CD4-positive, alpha-beta T cell (primary cell): ENCODE measurements around the gene CDC45. TPM values are rescaled to one million over a fixed set of nuclear protein-coding genes. Genes with fewer than 3 reads are reported as not detected.

Experiments
- ATAC-seq: fragments of 200-7000 bp; cut with Tn5 transposase; one replicate; pipeline ENCODE4 v1.10.0; 2022; ENCODE audit warnings: mild to moderate bottlenecking; ENCODE audit not compliant: poor library complexity
- CTCF ChIA-PET: fragments of 350-600 bp; sonication (Branson Sonifier 250); formaldehyde crosslinking; loops from one replicate; lab custom pipeline; 2021; ENCODE audit warnings: antibody characterized with exemption, inconsistent platforms; lab: Charles Lee
- POLR2A ChIA-PET: fragments of 350-600 bp; sonication (Branson Sonifier 250); formaldehyde crosslinking; loops from one replicate; lab custom pipeline; 2021; ENCODE audit warnings: antibody characterized with exemption, inconsistent platforms; lab: Charles Lee
- DNase-seq, 14 experiments: peaks; one replicate each; pipeline ENCODE4 v3.0.0-alpha.2; 2013 to 2020; ENCODE audit warnings: mixed read lengths in 2 of 14
- H3K27ac ChIP-seq, 2 donors: one replicate each; pipeline versions ENCODE4 v1.5.1 to v1.7.0; 2013; ENCODE audit warnings: low read length in 2 of 2, low read depth in 1 of 2, mild to moderate bottlenecking in 1 of 2
- H3K27me3 ChIP-seq, 2 experiments: 1 replicate in 1 of 2; 2 replicates in 1 of 2; pipeline versions ENCODE4 v1.6.1 to v1.7.0; 2013; ENCODE audit warnings: low read length in 2 of 2, control low read depth in 1 of 2, mild to moderate bottlenecking in 1 of 2, moderate library complexity in 1 of 2; ENCODE audit not compliant: insufficient read depth in 2 of 2, control insufficient read depth in 1 of 2
- H3K36me3 ChIP-seq: one replicate; pipeline ENCODE4 v1.6.1; 2013; ENCODE audit warnings: low read length, control low read depth; ENCODE audit not compliant: insufficient read depth
- H3K4me1 ChIP-seq: one replicate; pipeline ENCODE4 v1.6.1; 2013; ENCODE audit warnings: low read length, control low read depth; ENCODE audit not compliant: insufficient read depth
- H3K4me3 ChIP-seq: one replicate; pipeline ENCODE4 v1.5.1; 2013; ENCODE audit warnings: mild to moderate bottlenecking, low read length, moderate library complexity
- H3K9me3 ChIP-seq, 2 experiments: 1 replicate in 1 of 2; 2 replicates in 1 of 2; pipeline versions ENCODE4 v1.6.1 to v1.7.0; 2013; ENCODE audit warnings: low read length in 2 of 2, mild to moderate bottlenecking in 2 of 2, control low read depth in 1 of 2, moderate library complexity in 1 of 2; ENCODE audit not compliant: control insufficient read depth in 1 of 2, insufficient read depth in 1 of 2
- H3K27ac Mint-ChIP-seq: one replicate; pipeline ENCODE4 v1.8.0; 2020; ENCODE audit warnings: mixed read lengths
- H3K27me3 Mint-ChIP-seq: one replicate; pipeline ENCODE4 v1.8.0; 2021; ENCODE audit warnings: mixed read lengths
- H3K36me3 Mint-ChIP-seq: one replicate; pipeline ENCODE4 v1.8.0; 2021; ENCODE audit warnings: low read depth, mixed read lengths
- H3K4me1 Mint-ChIP-seq: one replicate; pipeline ENCODE4 v1.8.0; 2021; ENCODE audit warnings: low read depth, mixed read lengths
- H3K4me3 Mint-ChIP-seq: one replicate; pipeline ENCODE4 v1.8.0; 2020; ENCODE audit warnings: mild to moderate bottlenecking, mixed read lengths
- H3K9me3 Mint-ChIP-seq: one replicate; pipeline ENCODE4 v1.8.0; 2020; ENCODE audit warnings: mixed read lengths
- CTCF ChIP-seq: fragments of 200-600 bp; IDR thresholded peaks from one replicate; pipeline ENCODE4 v1.8.0; 2022; ENCODE audit warnings: antibody characterized with exemption, mild to moderate bottlenecking
- intact Hi-C, 2 experiments: fragments of 100-400 bp; cut with DNase I in 1 of 2; cut with micrococcal nuclease in 1 of 2; formaldehyde crosslinking; loops; one replicate each; pipeline versions ENCODE4 v1.15.1 to v1.9.0; 2023 to 2025; cut with DNase I, micrococcal nuclease
- total RNA-seq, 174 experiments: library from RNA in 2 of 174; stranded (reverse) in 2 of 174; gene quantifications; one replicate each; pipeline ENCODE4 v1.2.3 and lab custom pipeline; 2021 to 2026

CDC45 gene
- total RNA-seq, 2 experiments from 2014 or later = 0.75 to 0.82 TPM

GRCh38 chr22:19469421-19469820 is 10.3 kb upstream of the CDC45 start:
- ATAC-seq (no peak), DNase-seq (no peak)
- H3K4me3 ChIP-seq = no peak overlapping the region
- H3K9me3 Mint-ChIP-seq = no peaks in the 10 kb centered on the region
- no peaks in the 10 kb centered on the region for H3K27me3 Mint-ChIP-seq
- no peak overlapping the region for H3K27ac ChIP-seq
- ChIA-PET CTCF (no interaction called here), POLR2A (interaction anchor here (2.1 kb wide), 1 partner anchor 9 kb away, joined by 7 read pairs; the partner anchor contains the start of genes CDC45 and UFD1)
- peaks cover 98% of the 10 kb centered on the region for H3K36me3 Mint-ChIP-seq
- H3K4me1 ChIP-seq = peaks cover 4% of the 10 kb centered on the region
- no peak for TF ChIP-seq CTCF
- peaks cover 97% of the 10 kb centered on the region for H3K36me3 ChIP-seq
- H3K4me3 Mint-ChIP-seq = no peak overlapping the region
- no peaks in the 10 kb centered on the region for H3K4me1 Mint-ChIP-seq
- H3K27ac Mint-ChIP-seq = no peak overlapping the region
- intact Hi-C loops = no loop called here
- H3K9me3 ChIP-seq = no peaks in the 10 kb centered on the region
- no peaks in the 10 kb centered on the region for H3K27me3 ChIP-seq

DNA sequence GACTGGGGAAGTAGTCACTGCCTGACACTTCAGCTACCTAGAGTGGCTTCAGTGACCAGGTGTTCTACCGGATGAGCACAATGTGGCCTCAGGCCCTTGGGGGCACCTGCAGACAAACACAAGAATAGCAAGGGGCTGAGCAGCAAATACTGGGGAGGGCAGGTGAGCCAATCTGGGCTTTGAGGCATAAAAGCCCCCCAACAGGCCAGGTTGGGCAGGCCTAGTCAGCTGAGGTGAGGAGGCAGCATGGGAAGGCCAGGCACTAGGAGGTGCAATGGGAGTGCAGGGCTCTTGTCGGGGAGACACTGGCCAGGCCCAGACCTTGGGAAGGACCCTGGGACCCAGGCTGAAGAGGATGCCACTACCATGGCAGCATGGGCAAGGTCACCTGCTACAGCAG is 9.7 kb upstream of the CDC45 start:
- Mint-ChIP-seq H3K27ac (no peak overlapping the region), H3K9me3 (no peaks in the 10 kb centered on the region), H3K4me1 (no peaks in the 10 kb centered on the region), H3K36me3 (peaks cover 97% of the 10 kb centered on the region), H3K27me3 (no peaks in the 10 kb centered on the region), H3K4me3 (no peak overlapping the region)
- ChIA-PET CTCF (no interaction called here), POLR2A (no interaction called here)
- Histone ChIP-seq H3K4me1 (no peaks in the 10 kb centered on the region), H3K9me3 (no peaks in the 10 kb centered on the region), H3K27ac (no peak overlapping the region), H3K36me3 (peaks cover 97% of the 10 kb centered on the region), H3K4me3 (no peak overlapping the region), H3K27me3 (no peaks in the 10 kb centered on the region)
- no peak for TF ChIP-seq CTCF
- no peak for DNase-seq
- no peak for ATAC-seq
- intact Hi-C loops = loop anchor here in 1 of 2 experiments (10.0 kb wide), 1 partner anchor 325 kb away; the partner anchor contains the start of gene ESS2

DNA sequence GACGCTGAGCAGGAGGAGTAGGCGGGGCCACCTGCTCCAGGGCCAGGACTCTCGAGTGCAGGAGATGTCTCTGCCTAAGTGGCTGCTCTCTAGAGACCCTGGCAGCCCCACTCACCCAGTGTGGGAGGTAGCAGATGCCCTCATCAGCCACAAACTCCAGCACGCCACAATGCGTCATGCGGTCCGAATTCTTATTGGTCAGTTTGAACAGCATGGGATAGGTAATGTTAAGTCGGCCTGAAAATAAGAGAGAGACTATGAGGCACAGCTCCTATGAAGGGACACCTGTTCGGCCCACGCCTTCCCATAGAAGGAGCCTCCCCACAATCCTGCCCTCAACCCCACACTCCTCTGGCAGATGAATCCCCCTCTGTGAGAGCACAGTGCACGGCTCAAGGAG is 8.1 kb upstream of the CDC45 start:
- ChIA-PET CTCF (no interaction called here), POLR2A (no interaction called here)
- Mint-ChIP-seq H3K27me3 (no peaks in the 10 kb centered on the region), H3K4me1 (peaks cover 8% of the 10 kb centered on the region), H3K9me3 (no peaks in the 10 kb centered on the region), H3K4me3 (no peak overlapping the region), H3K27ac (no peak overlapping the region), H3K36me3 (peaks cover 92% of the 10 kb centered on the region)
- intact Hi-C loops = loop anchor here in 1 of 2 experiments (10.0 kb wide), 1 partner anchor 327 kb away; the partner anchor contains the start of gene ESS2
- no peaks in the 10 kb centered on the region for H3K27me3 ChIP-seq
- ATAC-seq = no peak
- DNase-seq = no peak
- no peak overlapping the region for H3K4me3 ChIP-seq
- H3K4me1 ChIP-seq = peaks cover 8% of the 10 kb centered on the region
- TF ChIP-seq CTCF = no peak
- H3K9me3 ChIP-seq = no peaks in the 10 kb centered on the region
- H3K27ac ChIP-seq = no peak overlapping the region
- H3K36me3 ChIP-seq = peaks cover 93% of the 10 kb centered on the region
